Measurements from ENCODE around the gene CYP4Z1.
"Not testable (repeated sequence)": the region's sequence is repeated elsewhere in the genome, so short reads cannot be mapped to it uniquely, and the experiment has no call there.

Gene CYP4Z1, protein sequence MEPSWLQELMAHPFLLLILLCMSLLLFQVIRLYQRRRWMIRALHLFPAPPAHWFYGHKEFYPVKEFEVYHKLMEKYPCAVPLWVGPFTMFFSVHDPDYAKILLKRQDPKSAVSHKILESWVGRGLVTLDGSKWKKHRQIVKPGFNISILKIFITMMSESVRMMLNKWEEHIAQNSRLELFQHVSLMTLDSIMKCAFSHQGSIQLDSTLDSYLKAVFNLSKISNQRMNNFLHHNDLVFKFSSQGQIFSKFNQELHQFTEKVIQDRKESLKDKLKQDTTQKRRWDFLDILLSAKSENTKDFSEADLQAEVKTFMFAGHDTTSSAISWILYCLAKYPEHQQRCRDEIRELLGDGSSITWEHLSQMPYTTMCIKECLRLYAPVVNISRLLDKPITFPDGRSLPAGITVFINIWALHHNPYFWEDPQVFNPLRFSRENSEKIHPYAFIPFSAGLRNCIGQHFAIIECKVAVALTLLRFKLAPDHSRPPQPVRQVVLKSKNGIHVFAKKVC

DNA sequence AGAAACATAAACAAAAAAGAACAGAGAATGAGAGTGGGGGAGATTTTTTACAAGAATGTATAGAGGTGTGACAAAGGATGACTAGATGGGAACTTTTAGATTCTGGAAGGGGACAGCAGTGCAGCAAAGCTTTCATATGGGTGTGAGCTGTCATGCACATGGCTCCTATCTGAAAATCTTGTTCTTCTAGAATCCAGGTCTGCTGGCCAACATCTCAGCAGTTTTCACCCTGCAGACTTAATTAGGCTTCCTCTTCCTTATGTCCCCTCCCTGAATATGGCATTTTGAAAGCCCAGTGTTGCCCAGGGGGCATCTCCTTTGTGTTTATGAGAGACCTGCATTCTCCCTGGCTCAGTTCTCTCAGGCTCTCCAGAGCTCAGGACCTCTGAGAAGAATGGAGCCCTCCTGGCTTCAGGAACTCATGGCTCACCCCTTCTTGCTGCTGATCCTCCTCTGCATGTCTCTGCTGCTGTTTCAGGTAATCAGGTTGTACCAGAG lies at the start of gene CYP4Z1:
CYP4Z1 (plus strand) TSS at position 135 of the 498 bp plus-strand sequence; CDS start at position 395, 260 bp downstream.
- no peak for DNase-seq

DNA sequence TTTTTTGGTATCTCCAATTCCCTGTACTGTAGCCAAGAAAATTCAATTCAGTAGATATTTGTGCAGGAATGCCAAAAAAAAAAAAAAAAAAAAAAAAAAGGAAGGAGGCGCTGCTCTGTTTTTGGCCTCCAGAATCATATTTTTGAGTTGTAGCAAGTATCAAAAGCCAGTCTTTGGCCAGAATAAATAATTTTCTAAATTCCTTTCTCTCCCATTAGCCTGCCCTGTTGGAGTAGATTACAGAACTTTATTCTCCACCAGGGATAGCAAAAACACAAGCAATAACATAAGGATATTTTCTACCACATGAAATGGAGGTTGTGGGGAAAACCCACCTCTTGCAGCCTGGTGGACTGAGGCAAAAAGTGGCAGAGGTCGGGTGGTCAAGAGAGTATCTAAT lies 46.0 kb upstream of the CYP4Z1 start:
- DNase-seq: no peak

DNA sequence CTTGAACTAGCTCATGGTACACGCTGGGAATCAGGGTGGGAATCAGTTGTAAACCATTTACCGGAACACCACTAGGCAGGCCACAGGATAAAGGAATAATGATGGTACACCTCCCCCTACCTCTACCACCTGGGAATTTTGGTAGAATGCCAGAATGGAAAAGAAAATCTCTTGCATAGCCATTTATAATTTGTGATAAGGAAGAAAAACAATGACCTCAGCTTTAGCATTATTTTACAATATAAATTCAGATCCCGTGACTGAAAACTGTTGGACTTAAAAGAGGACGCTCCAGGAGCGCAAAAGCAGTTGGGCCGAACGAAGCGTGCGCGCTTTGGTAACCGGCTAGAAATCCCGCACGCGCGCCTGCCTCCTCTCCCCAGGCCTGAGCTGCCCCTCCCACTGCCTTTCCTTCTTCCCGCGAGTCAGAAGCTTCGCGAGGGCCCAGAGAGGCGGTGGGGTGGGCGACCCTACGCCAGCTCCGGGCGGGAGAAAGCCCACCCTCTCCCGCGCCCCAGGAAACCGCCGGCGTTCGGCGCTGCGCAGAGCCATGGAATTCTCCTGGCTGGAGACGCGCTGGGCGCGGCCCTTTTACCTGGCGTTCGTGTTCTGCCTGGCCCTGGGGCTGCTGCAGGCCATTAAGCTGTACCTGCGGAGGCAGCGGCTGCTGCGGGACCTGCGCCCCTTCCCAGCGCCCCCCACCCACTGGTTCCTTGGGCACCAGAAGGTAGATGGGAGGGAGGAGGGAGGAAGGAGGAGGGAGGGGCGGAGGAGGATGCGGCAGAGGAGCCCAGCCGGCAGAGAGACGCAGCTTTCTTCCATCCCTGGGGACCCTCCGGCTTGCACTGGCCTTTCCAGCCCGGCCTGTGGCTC lies 43.5 kb upstream of the CYP4Z1 start, which contains the start of gene CYP4X1:
CYP4X1 (plus strand) TSS at position 402 of the 873 bp plus-strand sequence; CDS start at position 551, 149 bp downstream.
- DNase-seq: no peak

DNA sequence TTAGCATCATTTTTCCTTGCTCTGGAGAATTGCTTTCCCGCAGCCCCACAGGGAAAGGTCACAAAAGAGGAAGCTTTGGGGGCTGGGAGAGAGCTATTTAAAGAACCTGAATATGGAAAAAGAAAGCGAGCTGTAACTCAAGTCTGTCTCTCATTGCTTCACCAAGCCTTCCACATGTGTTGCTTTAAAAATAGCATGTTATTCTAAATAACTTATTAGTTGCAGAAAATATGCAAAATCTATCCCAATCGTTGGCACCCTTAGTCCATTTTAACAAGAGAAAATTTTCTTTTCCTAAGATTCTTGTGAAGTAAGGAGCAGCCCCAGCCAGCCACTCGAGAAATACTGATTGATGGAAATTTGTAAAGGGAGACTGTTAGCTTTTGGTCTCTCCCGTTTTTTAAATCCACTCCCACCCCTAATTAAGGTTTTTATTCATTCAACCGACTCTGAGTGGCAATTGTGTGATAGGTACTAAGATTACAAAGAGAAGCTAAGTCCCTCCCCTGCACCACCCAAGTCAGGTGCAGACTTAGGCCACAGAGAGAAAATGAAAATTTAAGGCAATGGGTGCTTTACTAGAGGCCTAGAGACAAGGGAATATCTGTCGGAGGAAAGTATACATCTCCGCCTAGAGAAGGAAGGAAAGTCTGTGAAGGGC lies 42.8 kb upstream of the CYP4Z1 start:
- DNase-seq: no peak

DNA sequence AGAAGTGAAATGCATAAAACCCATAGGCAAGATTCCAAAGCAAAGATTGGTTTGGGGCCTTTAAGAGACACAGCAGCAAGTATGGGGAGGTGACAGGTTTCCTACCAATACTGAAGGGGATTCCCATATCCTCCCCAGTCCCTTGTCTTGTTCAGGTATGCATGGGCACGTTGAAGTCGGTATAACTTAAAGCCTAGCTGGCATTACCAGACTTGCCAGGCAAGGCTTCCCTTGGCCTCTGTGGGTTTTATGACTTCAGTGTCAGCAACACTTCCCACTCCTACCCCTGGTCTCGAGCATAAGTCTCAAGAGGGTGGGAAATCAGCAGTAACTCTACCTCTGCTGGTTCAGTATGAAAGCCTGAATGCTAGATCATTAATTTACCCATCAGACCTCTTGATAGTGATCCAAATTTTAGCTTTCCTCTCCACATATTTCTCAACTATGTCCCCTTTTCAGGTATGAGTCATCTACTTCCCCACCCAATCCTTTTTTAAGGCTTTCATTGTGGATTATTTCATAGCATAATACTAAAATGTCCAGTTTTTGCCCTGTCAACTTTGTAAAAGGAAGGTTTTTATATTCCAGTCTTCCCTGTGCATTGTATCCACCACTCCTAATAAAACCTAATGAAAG lies 36.7 kb upstream of the CYP4Z1 start:
- DNase-seq: no peak

DNA sequence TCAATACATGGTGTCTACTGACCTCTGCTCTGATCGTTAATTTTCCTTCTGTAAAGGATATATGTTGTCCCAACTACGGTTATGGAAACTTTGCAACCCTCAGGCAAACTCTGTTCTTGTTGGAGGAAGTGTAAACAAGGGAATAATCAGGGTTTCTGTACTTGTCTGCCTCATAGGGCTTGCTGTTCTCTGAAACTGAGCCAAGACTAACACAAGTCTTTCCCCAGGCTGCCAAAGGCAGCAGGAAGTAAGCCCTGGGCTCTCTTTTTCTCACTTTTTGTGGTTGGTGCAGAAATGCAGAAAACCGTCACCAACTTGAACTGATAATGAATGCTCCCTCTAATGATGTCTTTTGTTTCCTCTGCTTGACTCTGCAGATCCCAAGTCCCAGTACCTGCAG lies 36.0 kb upstream of the CYP4Z1 start:
- DNase-seq: no peak

DNA sequence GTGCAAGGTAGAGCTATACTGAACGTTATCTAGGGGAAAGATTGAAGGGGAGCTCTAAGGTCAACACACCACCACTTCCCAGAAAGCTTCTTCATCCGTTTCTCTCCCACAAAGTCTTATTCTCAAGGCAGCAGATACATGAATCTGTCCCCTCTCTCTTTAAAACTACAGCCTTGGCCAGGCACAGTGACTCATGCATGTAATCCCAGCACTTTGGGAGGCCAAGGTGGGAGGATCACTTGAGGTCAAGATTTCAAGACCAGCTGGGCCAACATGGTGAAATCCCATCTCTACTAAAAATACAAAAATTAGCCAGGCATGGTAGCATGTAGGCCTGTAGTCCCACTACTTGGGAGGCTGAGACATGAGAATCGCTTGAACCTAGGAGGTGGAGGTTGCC lies 35.4 kb upstream of the CYP4Z1 start:
- DNase-seq: no peak

DNA sequence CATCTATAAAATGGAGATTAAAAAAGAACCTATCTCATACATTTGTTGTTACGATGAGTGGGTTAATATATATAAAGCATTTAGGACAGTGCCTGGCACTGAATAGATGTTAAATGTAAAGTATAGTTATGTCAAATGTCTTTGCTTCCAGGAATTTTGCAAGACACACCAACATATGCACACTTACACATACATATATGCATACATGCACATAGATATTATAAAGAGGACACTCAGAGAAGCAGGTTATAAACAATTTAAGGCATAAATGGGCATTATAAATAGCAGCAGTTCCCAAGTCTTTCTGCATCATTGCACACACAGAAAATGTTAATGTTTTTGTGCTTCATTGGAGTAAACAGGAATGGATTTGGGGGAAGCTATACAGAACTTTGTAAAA lies 30.3 kb upstream of the CYP4Z1 start:
- no peak for DNase-seq

DNA sequence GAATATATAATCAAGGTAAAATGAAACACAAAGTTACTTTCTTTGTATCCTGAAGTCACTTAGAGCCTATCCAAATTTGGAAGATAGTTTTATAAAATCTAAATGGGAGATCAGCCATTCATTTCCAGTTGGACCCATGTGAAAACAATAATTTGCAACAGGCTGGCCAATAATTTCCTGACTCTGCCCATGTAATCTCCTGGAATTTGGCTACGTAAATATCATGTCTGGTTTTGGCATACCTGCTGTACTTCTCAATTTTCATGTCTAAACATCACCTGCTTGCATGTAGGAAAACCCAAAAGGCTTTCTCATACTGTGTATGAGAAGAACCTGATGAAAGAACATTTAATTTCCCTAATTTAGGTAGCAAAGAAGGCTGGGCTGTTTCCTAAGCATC lies 7.7 kb upstream of the CYP4Z1 start:
- no peak for DNase-seq

DNA sequence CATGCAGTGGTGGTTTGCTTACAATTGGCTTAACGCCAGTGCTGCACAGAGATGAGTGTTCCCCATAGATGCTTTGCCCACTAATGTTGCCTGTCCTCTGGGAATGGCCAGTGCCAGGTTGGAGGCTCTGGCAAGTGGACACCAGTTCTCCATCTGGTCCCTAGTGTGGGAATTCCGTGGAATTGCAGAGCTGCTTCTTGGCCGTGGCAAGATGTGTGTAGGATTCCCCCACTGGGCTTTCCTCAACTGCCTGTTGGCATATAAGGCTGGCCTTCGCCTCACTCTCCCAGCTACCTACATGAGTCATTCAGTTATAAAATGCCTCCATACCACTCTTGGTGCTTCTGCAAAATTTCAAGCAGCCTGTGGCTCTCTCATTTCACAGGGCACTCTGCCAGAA lies 2.0 kb downstream of the CYP4Z1 start:
- DNase-seq: not testable (repeated sequence)

DNA sequence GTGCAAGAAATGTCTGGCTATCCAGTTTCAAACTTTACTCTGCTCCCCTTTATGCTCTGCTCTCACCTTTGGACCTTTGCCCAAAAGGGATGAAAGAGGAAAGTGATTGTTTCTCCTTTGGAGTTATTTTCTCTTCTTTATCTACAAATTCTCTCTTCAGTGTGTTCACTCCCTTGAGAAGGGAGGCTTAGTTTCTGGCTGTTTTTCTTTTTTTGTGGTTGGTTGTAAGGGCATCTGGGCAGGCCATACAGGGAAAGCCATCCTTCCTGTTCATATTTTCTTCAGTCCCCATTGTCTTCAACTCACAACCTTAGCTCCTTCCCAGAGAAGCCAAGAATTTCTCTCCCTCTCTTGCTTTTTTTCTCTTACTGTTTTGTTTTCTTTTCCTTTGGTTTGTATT lies 2.5 kb downstream of the CYP4Z1 start:
- not testable (repeated sequence) for DNase-seq

DNA sequence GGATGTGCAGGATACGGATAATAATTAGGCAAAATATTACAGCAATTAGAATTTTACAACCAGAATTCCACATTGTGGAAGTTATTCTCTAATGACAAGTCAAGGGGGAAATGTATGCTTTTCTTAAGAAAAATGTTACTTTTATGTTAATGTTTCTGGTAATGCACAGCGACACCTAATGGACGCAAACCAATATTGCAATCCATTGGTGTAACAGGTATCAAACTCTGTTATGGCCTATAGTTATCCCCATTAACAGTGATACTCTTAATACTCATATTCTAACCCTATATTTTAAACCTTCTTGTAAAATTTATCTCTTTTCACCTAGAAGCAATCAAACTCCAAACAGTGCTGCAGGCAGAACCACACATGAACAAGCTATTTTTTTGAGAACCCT lies 22.3 kb downstream of the CYP4Z1 start:
- DNase-seq: not testable (repeated sequence)

DNA sequence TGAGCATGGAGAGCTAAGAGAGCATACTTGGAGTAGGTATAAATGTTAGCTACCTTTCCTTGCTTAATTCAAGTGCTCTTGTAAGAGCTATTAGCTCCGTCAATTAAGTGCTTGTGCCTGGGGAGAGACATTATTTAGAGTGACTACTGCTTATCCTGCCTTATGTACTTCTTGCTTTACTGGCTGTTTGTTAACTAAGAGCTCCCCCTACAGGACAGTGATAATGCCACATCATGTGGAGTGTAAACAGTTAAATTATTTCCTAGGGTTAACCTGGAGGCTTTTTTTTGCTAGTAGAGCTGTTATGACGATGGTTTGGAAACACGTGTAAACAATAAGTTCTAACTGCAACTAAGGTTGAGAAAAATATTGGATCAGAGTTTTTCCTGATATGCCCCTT lies 24.4 kb downstream of the CYP4Z1 start:
- not testable (repeated sequence) for DNase-seq

DNA sequence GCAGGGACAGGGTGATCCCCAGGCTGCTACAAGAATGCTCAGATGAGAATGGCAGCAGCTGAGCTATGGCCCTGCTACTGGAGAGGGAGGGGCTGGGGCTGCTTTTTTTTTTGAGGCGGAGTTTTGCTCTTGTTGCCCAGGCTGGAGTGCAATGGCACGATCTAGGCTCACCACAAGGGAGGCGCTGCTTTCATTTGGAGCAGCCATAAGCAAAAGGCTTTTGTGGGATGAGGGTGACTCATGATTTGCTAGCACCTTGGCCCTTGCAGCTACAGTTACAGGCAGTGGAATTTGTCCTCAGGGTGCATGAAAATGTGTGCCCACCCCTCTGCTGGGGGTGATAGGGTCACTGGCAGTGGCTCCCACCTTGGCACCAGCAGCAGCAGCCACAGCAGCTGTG lies 37.8 kb downstream of the CYP4Z1 start:
- no peak for DNase-seq

DNA sequence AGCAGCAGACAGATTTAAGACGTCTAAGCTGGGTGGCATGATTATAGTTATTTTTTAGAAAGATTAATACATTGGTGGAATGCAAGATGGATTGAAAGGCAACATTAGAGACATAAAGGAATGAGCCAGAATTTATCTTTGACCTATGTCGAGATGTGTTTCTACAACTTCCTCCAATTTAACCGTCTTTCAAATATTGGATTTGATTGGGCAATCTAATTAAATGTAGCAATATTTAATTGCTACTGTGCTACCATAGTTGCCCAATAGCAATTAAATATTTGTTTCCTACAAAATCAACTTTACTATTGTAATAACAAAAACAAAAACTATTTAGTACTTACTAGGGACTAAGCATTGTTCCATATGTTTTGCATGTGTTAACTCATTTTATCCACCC lies 39.8 kb downstream of the CYP4Z1 start:
- DNase-seq: no peak

DNA sequence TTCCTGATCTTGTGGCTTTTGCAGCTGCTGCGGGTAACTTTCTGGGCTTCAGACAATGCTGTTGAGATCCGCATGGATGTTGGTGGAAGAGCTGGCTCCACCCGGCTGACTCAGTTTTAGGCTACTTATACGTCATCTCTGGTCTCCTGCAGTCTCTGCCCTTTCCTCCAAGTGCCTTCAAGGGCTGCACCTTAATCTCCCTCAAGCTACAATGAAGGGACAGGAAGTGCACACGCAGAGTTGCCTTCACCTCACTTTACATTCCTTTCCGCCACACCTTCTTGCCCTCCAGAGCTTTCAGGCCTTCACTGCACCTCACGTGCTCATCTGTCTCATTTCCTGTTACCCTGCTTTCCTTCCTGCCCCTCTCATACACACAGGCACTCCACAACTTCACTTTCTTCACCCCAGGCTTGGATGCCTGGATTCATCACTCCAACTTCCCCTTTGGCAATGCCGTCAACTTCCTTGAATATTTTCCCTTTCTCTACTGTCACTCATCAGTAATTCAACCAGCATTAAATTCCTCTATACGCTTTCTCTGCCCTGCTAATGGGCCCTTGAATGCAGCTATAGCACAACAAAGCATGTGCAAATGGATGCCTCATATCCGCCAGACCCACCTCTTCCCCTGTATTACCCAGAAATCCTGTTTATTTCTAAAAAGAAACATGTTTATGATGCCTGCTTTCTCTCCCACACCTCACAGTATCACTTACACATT lies 41.0 kb downstream of the CYP4Z1 start:
- DNase-seq: not testable (repeated sequence)

DNA sequence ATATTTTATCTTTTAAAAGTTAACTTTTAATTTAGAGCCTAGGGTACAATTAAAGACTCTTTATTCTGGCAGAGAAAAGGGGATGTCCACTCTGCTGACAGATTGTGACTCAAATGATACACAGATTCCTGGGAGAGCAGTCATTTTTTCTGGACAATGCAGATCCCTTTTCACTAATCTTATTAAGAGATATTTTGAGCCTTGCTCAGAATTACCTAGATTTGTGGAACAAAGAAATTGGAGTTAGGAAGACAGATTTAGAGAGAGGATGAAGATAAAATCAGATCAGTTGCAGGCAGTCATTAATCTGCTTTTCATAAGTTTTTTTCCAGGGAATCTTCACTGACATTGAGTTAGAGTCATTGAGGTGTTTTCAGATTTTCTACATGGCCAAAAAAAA lies 42.5 kb downstream of the CYP4Z1 start:
- DNase-seq: not testable (repeated sequence)

DNA sequence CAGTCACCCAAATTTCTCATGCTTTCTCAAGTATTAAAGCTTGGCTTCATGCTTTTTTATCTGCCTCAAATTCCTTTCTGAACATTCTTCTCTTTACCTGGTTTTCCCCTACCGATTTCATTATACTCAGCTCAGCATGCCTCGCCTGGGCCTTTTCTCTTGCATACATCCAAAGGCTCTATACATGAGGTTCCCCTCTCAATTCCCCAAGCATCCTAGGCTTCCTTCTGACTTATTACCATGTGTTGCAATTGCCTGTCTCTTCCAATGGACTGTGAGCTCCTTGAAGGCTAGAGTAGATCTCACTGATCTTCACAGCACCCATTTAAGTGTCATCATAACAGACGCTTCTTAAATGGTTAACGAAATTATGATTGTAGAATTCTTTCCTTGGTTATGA lies 46.1 kb downstream of the CYP4Z1 start:
- no peak for DNase-seq

DNA sequence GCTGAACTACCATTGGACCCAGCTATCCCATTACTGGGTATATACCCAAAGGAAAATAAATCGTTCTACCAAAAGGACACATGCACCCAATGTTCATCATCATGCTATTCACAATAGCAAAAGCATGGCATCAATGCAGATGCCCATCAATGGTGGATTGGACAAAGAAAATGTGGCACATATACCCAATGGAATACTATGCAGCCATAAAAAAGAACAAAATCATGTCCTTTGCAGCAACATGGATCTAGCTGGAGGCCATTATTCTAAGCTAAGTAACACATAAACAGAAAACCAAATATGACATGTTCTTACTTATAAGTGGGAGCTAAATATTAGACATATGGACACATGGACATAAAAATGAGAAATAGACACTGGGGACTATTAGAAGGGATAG lies 54.0 kb downstream of the CYP4Z1 start:
- DNase-seq: not testable (repeated sequence)

DNA sequence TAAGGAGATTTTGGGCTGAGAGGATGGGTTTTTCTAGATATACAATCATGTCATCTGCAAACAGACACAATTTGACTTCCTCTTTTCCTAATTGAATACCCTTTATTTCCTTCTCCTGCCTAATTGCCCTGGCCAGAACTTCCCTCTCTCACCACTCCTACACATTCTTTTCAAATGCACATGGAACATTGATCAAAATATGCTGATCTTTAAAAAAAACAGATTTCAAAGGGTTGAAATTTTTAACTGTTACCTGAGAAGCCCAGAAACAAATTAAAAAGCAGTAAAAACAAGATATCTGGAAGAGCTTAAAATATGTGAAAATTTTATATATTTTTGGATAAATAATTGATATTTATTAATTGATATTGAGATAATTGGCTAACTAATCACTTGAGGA lies 57.8 kb downstream of the CYP4Z1 start:
- not testable (repeated sequence) for DNase-seq

DNA sequence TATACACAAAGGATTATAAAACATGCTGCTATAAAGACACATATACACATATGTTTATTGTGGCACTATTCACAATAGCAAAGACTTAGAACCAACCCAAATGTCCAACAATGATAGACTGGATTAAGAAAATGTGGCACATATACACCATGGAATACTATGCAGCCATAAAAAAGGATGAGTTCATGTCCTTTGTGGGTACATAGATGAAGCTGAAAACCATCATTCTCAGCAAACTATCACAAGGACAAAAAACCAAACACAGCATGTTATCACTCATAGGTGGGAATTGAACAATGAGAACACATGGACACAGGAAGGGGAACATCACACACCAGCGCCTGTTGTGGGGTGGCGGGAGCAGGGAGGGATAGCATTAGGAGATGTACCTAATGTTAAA lies 60.0 kb downstream of the CYP4Z1 start:
- not testable (repeated sequence) for DNase-seq

DNA sequence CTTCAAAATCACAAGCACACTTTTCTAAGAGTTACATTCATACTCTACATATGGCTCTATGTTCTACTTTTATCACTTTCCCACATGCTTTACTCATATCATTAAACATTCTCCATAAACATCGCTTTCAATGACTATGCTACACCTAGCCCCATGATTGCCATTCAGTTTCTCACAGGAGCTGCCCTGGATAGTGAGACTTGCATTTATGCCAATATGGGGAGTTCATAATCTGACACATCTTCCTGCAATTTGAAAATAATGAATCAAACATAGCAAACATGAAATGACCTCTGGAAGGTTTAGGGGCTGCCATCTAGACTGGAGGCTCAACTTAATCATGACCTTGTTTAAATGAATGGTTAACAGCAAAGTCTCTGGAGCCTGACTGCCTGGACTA lies 61.2 kb downstream of the CYP4Z1 start:
- no peak for DNase-seq

Measured in stimulated activated CD4-positive, alpha-beta T cell treated with anti-CD3 and anti-CD28 coated beads, Interleukin-4, amount 100 ng/mL, for 1 hour (primary cell).